C4-2B (cell line): ENCODE measurements around the gene SHISAL1.

Experiments
- H3K27ac ChIP-seq: fragments of 450-650 bp; 2 replicates; pipeline ENCODE4 v1.5.1; 2017
- CTCF ChIP-seq: fragments of 450-650 bp; conservative IDR thresholded peaks from 2 replicates; pipeline ENCODE4 v1.5.1; 2017; ENCODE audit warnings: mild to moderate bottlenecking
- ZFX ChIP-seq: fragments of 450-650 bp; IDR thresholded peaks from 2 replicates; pipeline ENCODE4 v1.6.1; 2017

Gene SHISAL1

GRCh38 chr22:44260216-44261035 is 52.3 kb downstream of the SHISAL1 start:
- TF ChIP-seq CTCF = no peak
- H3K27ac ChIP-seq = no peak overlapping the region

- TF ChIP-seq ZFX (no peak), CTCF (no peak)
- no peak overlapping the region for H3K27ac ChIP-seq
These were observed 53.2 kb downstream of the SHISAL1 start for GRCh38 chr22:44259366-44260215.

GRCh38 chr22:44256556-44257485 is 55.9 kb downstream of the SHISAL1 start:
- no peak overlapping the region for H3K27ac ChIP-seq
- TF ChIP-seq ZFX = no peak
- no peak for TF ChIP-seq CTCF

- H3K27ac ChIP-seq = no peak overlapping the region
- TF ChIP-seq CTCF (no peak), ZFX (no peak)
These were observed 56.7 kb downstream of the SHISAL1 start for GRCh38 chr22:44256085-44256484.

- TF ChIP-seq ZFX (no peak), CTCF (no peak)
- H3K27ac ChIP-seq = no peak overlapping the region
These were observed 57.9 kb downstream of the SHISAL1 start for GRCh38 chr22:44254811-44255210.

- TF ChIP-seq ZFX (no peak), CTCF (no peak)
- no peak overlapping the region for H3K27ac ChIP-seq
These were observed 63.2 kb downstream of the SHISAL1 start for GRCh38 chr22:44249376-44250147.
